H1 (cell line): ENCODE data around the gene ACOX1. TPM values are rescaled to one million over a fixed set of nuclear protein-coding genes. Genes with fewer than 3 reads are reported as not detected.

Experiments
- EP300 ChIP-seq, 2 experiments: IDR thresholded peaks; 1 replicate in 1 of 2; 2 replicates in 1 of 2; pipeline ENCODE4 v1.6.1; 2011 to 2012; ENCODE audit warnings: low read depth in 2 of 2, low read length in 2 of 2, mild to moderate bottlenecking in 2 of 2, borderline replicate concordance in 1 of 2, inconsistent platforms in 1 of 2, moderate library complexity in 1 of 2
- GTF2F1 ChIP-seq: IDR thresholded peaks from 2 replicates; pipeline ENCODE4 v1.6.1; 2012; ENCODE audit warnings: low read depth, low read length, improper control_type of control experiment, borderline replicate concordance
- polyA plus RNA-seq, 7 experiments: library from polyadenylated mRNA; depleted of rRNA in 3 of 7; stranded (reverse) in 5 of 7; unstranded in 2 of 7; fragments of >200 nt in 5 of 7; fragments of 200-250 nt in 2 of 7; gene quantifications; 1 replicate in 5 of 7; 2 replicates in 1 of 7; 4 replicates in 1 of 7; pipeline versions ENCODE4 v1.2.1 to v1.2.3, GENCODE V29; 2011 to 2013; ENCODE audit warnings: missing spikeins in 2 of 7, mixed read lengths in 2 of 7
- total RNA-seq: library from RNA; stranded (reverse); fragmentation: NEBNext Ultra II Directional; extraction: Animal tissue kit (Norgen Biotek cat#: 25700); gene quantifications from 2 replicates; pipeline ENCODE4 v1.2.1, GENCODE V29; 2021

Gene ACOX1
- total and polyA plus RNA-seq, 2 of the 8 experiments (the other 6 are each of a cell fraction or from before 2014, with no cell fraction given), result 10.5 to 30.4 TPM

DNA sequence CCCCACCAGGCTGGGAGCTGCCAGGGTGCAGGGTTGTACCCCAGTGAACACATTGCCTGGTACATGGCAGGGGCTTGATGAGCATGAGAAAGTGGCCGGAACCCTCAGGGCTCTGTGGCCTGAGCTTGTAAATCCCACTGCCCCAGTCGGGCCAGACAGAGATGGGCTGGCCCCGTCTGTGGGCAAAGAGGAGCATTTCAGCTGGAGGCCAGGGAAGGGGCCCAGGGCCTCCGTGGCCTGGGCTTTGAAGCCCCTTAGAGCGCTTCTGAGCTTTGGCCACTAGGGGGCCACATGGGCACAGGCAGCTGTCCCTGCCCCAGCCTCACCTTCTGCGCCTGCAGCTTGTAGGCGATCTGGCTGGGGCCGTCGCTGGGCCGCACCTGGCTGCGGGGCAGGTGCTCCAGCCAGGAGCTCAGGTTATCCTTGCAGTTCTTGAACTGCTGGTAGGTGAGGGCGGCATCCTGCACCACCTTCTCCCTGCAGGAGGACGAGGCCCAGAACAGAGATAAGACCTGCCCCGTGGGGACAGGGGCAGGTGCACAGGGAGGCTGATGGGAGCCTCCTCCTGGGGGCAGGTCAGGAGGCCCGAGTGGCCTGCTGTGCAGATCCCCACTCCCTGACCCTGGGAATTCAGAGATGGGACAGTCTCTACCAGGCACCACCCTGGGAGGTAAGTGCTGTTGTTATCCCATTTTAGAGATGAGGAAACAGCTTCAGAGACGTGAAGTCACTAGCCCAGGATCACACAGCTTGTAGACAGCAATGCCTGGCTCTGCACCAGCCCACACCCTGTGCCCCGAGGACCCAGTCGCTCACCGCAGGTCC lies 35.3 kb upstream of the ACOX1 start (continued):
- TF ChIP-seq GTF2F1 (no peak), EP300 (IDR thresholded peaks at IDR 0.05; ENCODE audit: borderline replicate concordance in 1 of 2, low read depth in 2 of 2, low read length in 2 of 2) (peak in 1 of 2 experiments; percentile 65; a peak in 1 of 3 replicates)
